ENCODE results near the gene RIT1. TPM values are rescaled to one million over a fixed set of nuclear protein-coding genes. Genes with fewer than 3 reads are reported as not detected.

RIT1 gene
- total RNA-seq, 2 experiments from 2014 or later: 21.6 to 24.1 TPM

- intact Hi-C loops (cut with micrococcal nuclease): no loop called here
- ChIA-PET POLR2A (interaction anchor here (0.7 to 6.0 kb wide), 13 partner anchors 8 to 276 kb away, joined by 3 to 54 read pairs (median 9); partner anchors contain the start of genes ARHGEF2, RIT1 and SSR2), CTCF (interaction anchor here (0.7 to 6.1 kb wide), 10 partner anchors 8 to 131 kb away, joined by 3 to 78 read pairs (median 6); partner anchors contain the start of gene ARHGEF2)
- H3K9me3 Mint-ChIP-seq: no peaks in the 10 kb centered on the region
- peaks cover 29% of the 10 kb centered on the region for H3K36me3 Mint-ChIP-seq (ENCODE audit: low read depth)
- DNase-seq: no peak
- no peak overlapping the region for H3K4me3 Mint-ChIP-seq
- TF ChIP-seq CTCF (IDR thresholded peaks at IDR 0.05): no peak
- no peak for ATAC-seq
- H3K4me1 Mint-ChIP-seq (ENCODE audit: low read depth): peaks cover 39% of the 10 kb centered on the region
- no peak overlapping the region for H3K27ac Mint-ChIP-seq
- no peaks in the 10 kb centered on the region for H3K27me3 Mint-ChIP-seq
Measured at GRCh38 chr1:155934936-155935590, 23.9 kb upstream of the RIT1 start.

- ChIA-PET POLR2A (interaction anchor here (0.6 to 6.0 kb wide), 21 partner anchors 9 to 123 kb away, joined by 3 to 54 read pairs (median 6); partner anchors contain the start of genes ARHGEF2 and RIT1), CTCF (interaction anchor here (0.7 to 6.1 kb wide), 15 partner anchors 9 to 132 kb away, joined by 3 to 78 read pairs (median 5); partner anchors contain the start of gene ARHGEF2)
- Mint-ChIP-seq H3K27me3 (no peaks in the 10 kb centered on the region), H3K9me3 (no peaks in the 10 kb centered on the region), H3K27ac (no peak within 1 kb of the TSS), H3K4me1 (ENCODE audit: low read depth) (peaks cover 38% of the 10 kb centered on the region), H3K4me3 (no peak within 1 kb of the TSS), H3K36me3 (ENCODE audit: low read depth) (peaks cover 31% of the 10 kb centered on the region)
- ATAC-seq (peak; percentile 95), DNase-seq (peak; percentile 98)
- intact Hi-C loops (cut with micrococcal nuclease): no loop called here
- no peak for TF ChIP-seq CTCF (IDR thresholded peaks at IDR 0.05)
Measured at GRCh38 chr1:155934097-155934935, 23.2 kb upstream of the RIT1 start, which contains the start of gene KHDC4. Gene KHDC4 (minus strand): TSS chr1:155934413. CDS start chr1:155934373, 40 bp downstream.

GRCh38 chr1:155933591-155934096 is 22.5 kb upstream of the RIT1 start:
- Mint-ChIP-seq H3K36me3 (ENCODE audit: low read depth) (peaks cover 36% of the 10 kb centered on the region), H3K27ac (no peak overlapping the region), H3K9me3 (no peaks in the 10 kb centered on the region), H3K4me3 (no peak overlapping the region), H3K27me3 (no peaks in the 10 kb centered on the region), H3K4me1 (ENCODE audit: low read depth) (peaks cover 43% of the 10 kb centered on the region)
- ChIA-PET CTCF (interaction anchor here (0.7 to 6.1 kb wide), 14 partner anchors 10 to 196 kb away, joined by 3 to 78 read pairs (median 4); partner anchors contain the start of gene ARHGEF2), POLR2A (interaction anchor here (0.6 to 6.0 kb wide), 18 partner anchors 10 to 124 kb away, joined by 3 to 54 read pairs (median 6); partner anchors contain the start of gene ARHGEF2)
- DNase-seq: no peak
- TF ChIP-seq CTCF (IDR thresholded peaks at IDR 0.05): no peak
- intact Hi-C loops (cut with micrococcal nuclease): no loop called here
- ATAC-seq: no peak

- no peak for DNase-seq
- POLR2A ChIA-PET: interaction anchor here (0.8 to 6.0 kb wide), 8 partner anchors 10 to 64 kb away, joined by 3 to 46 read pairs (median 4); partner anchors contain the start of gene ARHGEF2
- Mint-ChIP-seq H3K9me3 (no peaks in the 10 kb centered on the region), H3K4me3 (no peak overlapping the region), H3K27ac (peak overlapping the region; percentile 61), H3K27me3 (no peaks in the 10 kb centered on the region), H3K4me1 (ENCODE audit: low read depth) (peaks cover 39% of the 10 kb centered on the region), H3K36me3 (ENCODE audit: low read depth) (peaks cover 39% of the 10 kb centered on the region)
- no peak for TF ChIP-seq CTCF (IDR thresholded peaks at IDR 0.05)
- intact Hi-C loops (cut with micrococcal nuclease): no loop called here
- CTCF ChIA-PET: interaction anchor here (0.6 to 6.1 kb wide), 9 partner anchors 10 to 134 kb away, joined by 3 to 78 read pairs (median 4); no protein-coding TSS in a partner anchor
- ATAC-seq: no peak
Measured at GRCh38 chr1:155932487-155932886, 21.3 kb upstream of the RIT1 start.
